Mesendoderm (in vitro differentiated cells): ENCODE data around the gene EIF4G3.
A peak's percentile ranks its signal among the peaks of the same experiment; 100 is the strongest.

Experiments used
- DNase-seq: peaks from one replicate; pipeline ENCODE4 v3.0.0; 2013
- H2AK5ac ChIP-seq: 2 replicates; pipeline ENCODE4 v1.6.1; 2013; ENCODE audit warnings: low read length, inconsistent platforms
- H2BK120ac ChIP-seq: 2 replicates; pipeline ENCODE4 v1.6.1; 2013; ENCODE audit warnings: low read depth, mild to moderate bottlenecking, low read length, moderate library complexity, mixed read lengths
- H2BK15ac ChIP-seq: replicated peaks from 2 replicates; pipeline ENCODE4 v1.6.1; 2013; ENCODE audit warnings: low read depth, mild to moderate bottlenecking, moderate library complexity
- H2BK5ac ChIP-seq: 2 replicates; pipeline ENCODE4 v1.6.1; 2013; ENCODE audit warnings: low read length, inconsistent platforms
- H3K18ac ChIP-seq: 2 replicates; pipeline ENCODE4 v1.6.1; 2013; ENCODE audit warnings: mild to moderate bottlenecking, low read length, mixed read lengths
- H3K23ac ChIP-seq: one replicate; pipeline ENCODE4 v1.6.1; 2013; ENCODE audit warnings: low read length
- H3K27ac ChIP-seq: 2 replicates; pipeline ENCODE4 v1.5.1; 2013; ENCODE audit warnings: low read depth, mild to moderate bottlenecking, inconsistent platforms, low read length, moderate library complexity
- H3K27me3 ChIP-seq: 2 replicates; pipeline ENCODE4 v1.6.1; 2013; ENCODE audit warnings: low read length, control low read depth, mild to moderate bottlenecking, inconsistent platforms; ENCODE audit not compliant: insufficient read depth, poor library complexity
- H3K36me3 ChIP-seq: 2 replicates; pipeline ENCODE4 v1.6.1; 2013; ENCODE audit warnings: low read length, inconsistent platforms; ENCODE audit not compliant: control insufficient read depth, insufficient read depth
- H3K4ac ChIP-seq: one replicate; pipeline ENCODE4 v1.6.1; 2013; ENCODE audit warnings: low read depth, mild to moderate bottlenecking, low read length, moderate library complexity
- H3K4me1 ChIP-seq: 2 replicates; pipeline ENCODE4 v1.6.1; 2013; ENCODE audit warnings: low read depth, low read length, inconsistent platforms; ENCODE audit not compliant: control insufficient read depth
- H3K4me2 ChIP-seq: 2 replicates; pipeline ENCODE4 v1.6.1; 2013; ENCODE audit warnings: low read length
- H3K4me3 ChIP-seq: 2 replicates; pipeline ENCODE4 v1.5.1; 2013; ENCODE audit warnings: mild to moderate bottlenecking, low read length
- H3K56ac ChIP-seq: one replicate; pipeline ENCODE4 v1.6.1; 2013; ENCODE audit warnings: low read length
- H3K79me1 ChIP-seq: 2 replicates; pipeline ENCODE4 v1.6.1; 2013; ENCODE audit warnings: low read length, inconsistent platforms
- H3K79me2 ChIP-seq: 2 replicates; pipeline ENCODE4 v1.6.1; 2013; ENCODE audit warnings: mild to moderate bottlenecking, low read length; ENCODE audit not compliant: control insufficient read depth, insufficient read depth
- H3K9ac ChIP-seq: 2 replicates; pipeline ENCODE4 v1.6.1; 2013; ENCODE audit warnings: low read length, inconsistent platforms
- H4K5ac ChIP-seq: one replicate; pipeline ENCODE4 v1.6.1; 2013; ENCODE audit warnings: low read length
- H4K8ac ChIP-seq: one replicate; pipeline ENCODE4 v1.6.1; 2013; ENCODE audit warnings: low read depth, mild to moderate bottlenecking, control low read depth, low read length, moderate library complexity
- WGBS: extraction: QIAGEN DNeasy Blood & Tissue Kit; methylation state at CpG from one replicate; pipeline ENCODE4 v1.1.7; 2013; ENCODE audit warnings: low lambda C conversion rate, missing lambda C conversion rate; ENCODE audit not compliant: insufficient coverage; ENCODE audit errors: extremely low coverage; 5-methylcytosine and 5-hydroxymethylcytosine counted together

EIF4G3 gene

GRCh38 chr1:21089731-21090130 lies 87.0 kb downstream of the EIF4G3 start:
- no peak for DNase-seq
- H3K56ac ChIP-seq, result no peak overlapping the region
- H3K79me2 ChIP-seq, result peaks cover 4% of the 10 kb centered on the region
- H2BK15ac ChIP-seq, result no peak overlapping the region
- no peaks in the 10 kb centered on the region for H3K4me1 ChIP-seq
- no peak overlapping the region for H3K23ac ChIP-seq
- H4K8ac ChIP-seq, result no peak overlapping the region
- H2BK5ac ChIP-seq, result no peak overlapping the region
- H3K9ac ChIP-seq, result no peak overlapping the region
- no peak overlapping the region for H3K4me2 ChIP-seq
- no peak overlapping the region for H2AK5ac ChIP-seq
- H3K36me3 ChIP-seq, result no peaks in the 10 kb centered on the region
- peaks cover 4% of the 10 kb centered on the region for H3K79me1 ChIP-seq
- no peaks in the 10 kb centered on the region for H3K27me3 ChIP-seq
- no peak overlapping the region for H2BK120ac ChIP-seq
- no peak overlapping the region for H3K27ac ChIP-seq
- H3K4ac ChIP-seq, result no peak overlapping the region
- H3K18ac ChIP-seq, result no peak overlapping the region
- no peak overlapping the region for H3K4me3 ChIP-seq
- no peak overlapping the region for H4K5ac ChIP-seq

- peaks cover 2% of the 10 kb centered on the region for H3K4me1 ChIP-seq
- no peak overlapping the region for H2BK15ac ChIP-seq
- no peak overlapping the region for H4K5ac ChIP-seq
- H3K79me2 ChIP-seq, result peaks cover 5% of the 10 kb centered on the region
- no peak overlapping the region for H2AK5ac ChIP-seq
- no peak overlapping the region for H3K4ac ChIP-seq
- no peak overlapping the region for H3K9ac ChIP-seq
- WGBS, result no CpG with 5 or more reads among the region's 2 CpGs
- H2BK5ac ChIP-seq, result no peak overlapping the region
- H3K27me3 ChIP-seq, result no peaks in the 10 kb centered on the region
- H3K56ac ChIP-seq, result no peak overlapping the region
- peak; percentile 10 for DNase-seq
- no peak overlapping the region for H3K23ac ChIP-seq
- H3K36me3 ChIP-seq, result no peaks in the 10 kb centered on the region
- no peak overlapping the region for H3K4me2 ChIP-seq
- H3K27ac ChIP-seq, result no peak overlapping the region
- no peak overlapping the region for H2BK120ac ChIP-seq
- H3K18ac ChIP-seq, result peak overlapping the region; percentile 14
- H4K8ac ChIP-seq, result no peak overlapping the region
- H3K79me1 ChIP-seq, result peaks cover 4% of the 10 kb centered on the region
- no peak overlapping the region for H3K4me3 ChIP-seq
Measured at GRCh38 chr1:21089299-21089698, 87.4 kb downstream of the EIF4G3 start.

- DNase-seq, result no peak
- H2BK5ac ChIP-seq, result no peak overlapping the region
- no CpG with 5 or more reads among the region's 4 CpGs for WGBS
- no peaks in the 10 kb centered on the region for H3K36me3 ChIP-seq
- no peak overlapping the region for H2AK5ac ChIP-seq
- no peak overlapping the region for H4K5ac ChIP-seq
- H2BK120ac ChIP-seq, result no peak overlapping the region
- no peak overlapping the region for H3K27ac ChIP-seq
- H4K8ac ChIP-seq, result no peak overlapping the region
- H3K27me3 ChIP-seq, result no peaks in the 10 kb centered on the region
- no peak overlapping the region for H3K56ac ChIP-seq
- peaks cover 12% of the 10 kb centered on the region for H3K79me2 ChIP-seq
- H3K9ac ChIP-seq, result no peak overlapping the region
- H3K4me2 ChIP-seq, result no peak overlapping the region
- H3K79me1 ChIP-seq, result peaks cover 11% of the 10 kb centered on the region
- H3K18ac ChIP-seq, result no peak overlapping the region
- no peak overlapping the region for H3K4ac ChIP-seq
- H2BK15ac ChIP-seq, result no peak overlapping the region
- H3K23ac ChIP-seq, result no peak overlapping the region
- H3K4me1 ChIP-seq, result peaks cover 5% of the 10 kb centered on the region
- no peak overlapping the region for H3K4me3 ChIP-seq
Measured at GRCh38 chr1:21084111-21084810, 92.4 kb downstream of the EIF4G3 start.

- Histone ChIP-seq H3K4me1 (peaks cover 5% of the 10 kb centered on the region), H2AK5ac (no peak overlapping the region), H3K79me2 (peaks cover 13% of the 10 kb centered on the region), H2BK15ac (no peak overlapping the region), H3K4me3 (no peak overlapping the region), H4K5ac (no peak overlapping the region), H3K36me3 (no peaks in the 10 kb centered on the region), H2BK5ac (no peak overlapping the region), H3K27me3 (no peaks in the 10 kb centered on the region), H3K4ac (no peak overlapping the region), H3K23ac (no peak overlapping the region), H3K9ac (no peak overlapping the region), H3K4me2 (no peak overlapping the region), H3K79me1 (peaks cover 9% of the 10 kb centered on the region), H3K27ac (no peak overlapping the region), H2BK120ac (no peak overlapping the region), H4K8ac (no peak overlapping the region), H3K56ac (no peak overlapping the region), H3K18ac (no peak overlapping the region)
- WGBS, result no CpG with 5 or more reads among the region's 6 CpGs
- no peak for DNase-seq
Measured at GRCh38 chr1:21082073-21082472, 94.6 kb downstream of the EIF4G3 start.

GRCh38 chr1:21077085-21077484 lies 99.6 kb downstream of the EIF4G3 start:
- H3K4me1 ChIP-seq, result no peaks in the 10 kb centered on the region
- H3K79me2 ChIP-seq, result peaks cover 4% of the 10 kb centered on the region
- no peak overlapping the region for H4K5ac ChIP-seq
- H3K27me3 ChIP-seq, result no peaks in the 10 kb centered on the region
- DNase-seq, result peak; percentile 53
- H2BK120ac ChIP-seq, result no peak overlapping the region
- H3K4me3 ChIP-seq, result no peak overlapping the region
- no peak overlapping the region for H3K4ac ChIP-seq
- H4K8ac ChIP-seq, result no peak overlapping the region
- no peak overlapping the region for H3K23ac ChIP-seq
- H3K9ac ChIP-seq, result no peak overlapping the region
- H3K56ac ChIP-seq, result no peak overlapping the region
- no peak overlapping the region for H2BK15ac ChIP-seq
- H2BK5ac ChIP-seq, result no peak overlapping the region
- no peaks in the 10 kb centered on the region for H3K36me3 ChIP-seq
- no peak overlapping the region for H3K18ac ChIP-seq
- H3K27ac ChIP-seq, result no peak overlapping the region
- H3K4me2 ChIP-seq, result no peak overlapping the region
- no peak overlapping the region for H2AK5ac ChIP-seq
- H3K79me1 ChIP-seq, result peaks cover 7% of the 10 kb centered on the region

GRCh38 chr1:21072721-21073120 lies 104.0 kb downstream of the EIF4G3 start:
- Histone ChIP-seq H3K4me2 (no peak overlapping the region), H3K9ac (no peak overlapping the region), H2BK120ac (no peak overlapping the region), H4K8ac (no peak overlapping the region), H2AK5ac (no peak overlapping the region), H3K27me3 (no peaks in the 10 kb centered on the region), H2BK5ac (no peak overlapping the region), H3K4me3 (no peak overlapping the region), H3K79me1 (peaks cover 6% of the 10 kb centered on the region), H3K23ac (no peak overlapping the region), H4K5ac (no peak overlapping the region), H3K56ac (no peak overlapping the region), H3K27ac (no peak overlapping the region), H3K4ac (no peak overlapping the region), H3K79me2 (peaks cover under 1% of the 10 kb centered on the region), H2BK15ac (no peak overlapping the region), H3K36me3 (no peaks in the 10 kb centered on the region), H3K18ac (no peak overlapping the region), H3K4me1 (no peaks in the 10 kb centered on the region)
- no peak for DNase-seq
- no CpG with 5 or more reads among the region's 3 CpGs for WGBS
